Fibroblast of upper back skin (primary cell): ENCODE results near the gene NDUFA13.

Source experiments
- DNase-seq: peaks from one replicate; pipeline ENCODE4 v3.0.0-alpha.2; 2013

The NDUFA13 gene

GRCh38 chr19:19534556-19535265 lies 18.7 kb downstream of the NDUFA13 start:
- DNase-seq = no peak

GRCh38 chr19:19535311-19536191 lies 19.5 kb downstream of the NDUFA13 start:
- no peak for DNase-seq

DNA sequence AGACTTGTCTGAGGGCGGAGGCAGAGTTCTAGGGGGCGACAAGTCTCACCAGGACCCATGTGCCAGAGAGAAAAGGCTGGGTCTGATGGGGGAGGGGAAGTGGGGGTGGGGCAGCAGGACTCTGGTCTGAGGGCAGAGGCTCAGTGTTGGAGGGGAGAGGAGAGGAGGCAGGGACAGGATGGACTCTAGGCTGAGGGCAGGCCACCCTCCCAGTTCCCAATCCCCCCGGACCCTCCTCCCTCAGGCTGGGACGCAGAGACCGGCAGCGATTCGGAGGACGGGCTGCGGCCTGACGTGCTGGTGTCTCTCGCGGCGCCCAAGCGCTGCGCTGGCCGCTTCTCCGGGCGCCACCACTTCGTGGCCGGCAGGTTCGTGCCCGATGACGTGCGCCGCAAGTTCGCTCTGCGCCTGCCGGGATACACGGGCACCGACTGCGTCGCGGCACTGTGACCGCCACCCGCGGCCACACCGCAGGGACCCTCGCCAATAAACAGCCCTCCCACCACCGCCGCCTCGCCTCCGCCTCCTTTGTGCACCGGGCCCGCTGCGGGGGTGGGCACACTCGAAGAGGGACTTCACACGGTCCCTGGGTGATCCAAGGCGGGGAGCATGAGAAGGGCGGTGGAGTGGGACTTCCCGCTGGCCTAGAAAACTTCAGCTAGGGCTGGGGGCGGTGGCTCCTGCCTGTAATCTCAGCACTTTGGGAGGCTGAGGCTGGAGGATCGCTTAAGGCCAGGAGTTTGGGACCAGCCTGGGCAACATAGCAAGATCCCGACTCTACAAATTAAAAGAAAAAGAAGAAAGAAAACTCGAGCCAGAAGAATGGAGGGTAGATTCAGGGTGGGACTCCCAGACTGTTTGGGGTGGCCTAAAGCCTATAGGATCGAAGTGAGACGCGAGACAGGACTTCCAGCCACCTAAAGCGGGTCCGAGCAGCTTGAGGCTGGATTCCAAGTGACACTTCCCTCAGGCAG lies 21.3 kb downstream of the NDUFA13 start:
- DNase-seq = no peak

- no peak for DNase-seq
Observed at GRCh38 chr19:19538061-19538784, 22.2 kb downstream of the NDUFA13 start, which contains the start of gene CILP2. TSS of gene CILP2 (plus strand) at chr19:19538265. CDS start at chr19:19538350, 85 bp downstream.

DNA sequence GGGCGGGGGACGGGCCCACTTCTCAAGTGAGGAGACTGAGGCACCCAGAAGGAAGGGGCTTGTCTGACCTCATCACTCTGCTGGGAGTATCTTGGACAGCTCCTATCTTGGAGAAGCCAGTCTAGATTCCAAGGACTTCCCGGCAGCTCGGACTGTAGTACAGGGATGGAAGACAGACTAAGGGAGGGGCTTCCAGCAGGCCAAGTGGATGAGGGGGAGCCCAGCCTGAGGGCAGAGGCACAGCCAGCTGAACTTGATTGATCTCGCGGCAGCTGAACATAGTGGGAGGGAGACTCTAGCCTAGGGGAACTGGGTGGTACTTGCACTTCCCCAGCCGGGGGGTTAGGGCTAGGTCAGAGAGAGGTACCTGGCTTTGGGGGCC lies 22.8 kb downstream of the NDUFA13 start:
- no peak for DNase-seq

DNA sequence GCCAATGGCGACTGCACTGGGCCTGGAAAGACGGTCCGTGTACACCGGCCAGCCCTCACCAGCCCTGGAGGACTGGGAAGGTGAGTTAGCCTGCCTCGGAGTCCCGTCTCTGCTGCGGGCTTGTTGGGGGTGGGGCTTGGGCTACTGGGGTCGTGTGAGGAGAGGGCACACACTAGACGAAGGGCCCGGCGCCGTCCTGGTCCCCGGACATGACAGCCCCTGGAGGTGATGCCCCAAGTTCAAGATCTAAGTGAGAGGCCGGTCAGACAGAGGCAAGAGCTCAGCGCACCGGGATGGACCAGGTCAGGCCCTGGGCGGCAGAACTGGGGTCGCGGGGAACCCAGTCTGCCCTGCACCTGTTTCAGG lies 23.7 kb downstream of the NDUFA13 start:
- DNase-seq = no peak

GRCh38 chr19:19540064-19540714 lies 24.2 kb downstream of the NDUFA13 start:
- DNase-seq = peak; percentile 57

GRCh38 chr19:19540715-19541515 lies 24.9 kb downstream of the NDUFA13 start:
- peak; percentile 33 for DNase-seq

GRCh38 chr19:19541616-19542015 lies 25.6 kb downstream of the NDUFA13 start:
- no peak for DNase-seq

GRCh38 chr19:19542507-19542906 lies 26.5 kb downstream of the NDUFA13 start:
- DNase-seq = no peak

- no peak for DNase-seq
Observed at GRCh38 chr19:19543101-19543500, 27.1 kb downstream of the NDUFA13 start.

- DNase-seq = no peak
Observed at GRCh38 chr19:19543640-19544039, 27.6 kb downstream of the NDUFA13 start.

DNA sequence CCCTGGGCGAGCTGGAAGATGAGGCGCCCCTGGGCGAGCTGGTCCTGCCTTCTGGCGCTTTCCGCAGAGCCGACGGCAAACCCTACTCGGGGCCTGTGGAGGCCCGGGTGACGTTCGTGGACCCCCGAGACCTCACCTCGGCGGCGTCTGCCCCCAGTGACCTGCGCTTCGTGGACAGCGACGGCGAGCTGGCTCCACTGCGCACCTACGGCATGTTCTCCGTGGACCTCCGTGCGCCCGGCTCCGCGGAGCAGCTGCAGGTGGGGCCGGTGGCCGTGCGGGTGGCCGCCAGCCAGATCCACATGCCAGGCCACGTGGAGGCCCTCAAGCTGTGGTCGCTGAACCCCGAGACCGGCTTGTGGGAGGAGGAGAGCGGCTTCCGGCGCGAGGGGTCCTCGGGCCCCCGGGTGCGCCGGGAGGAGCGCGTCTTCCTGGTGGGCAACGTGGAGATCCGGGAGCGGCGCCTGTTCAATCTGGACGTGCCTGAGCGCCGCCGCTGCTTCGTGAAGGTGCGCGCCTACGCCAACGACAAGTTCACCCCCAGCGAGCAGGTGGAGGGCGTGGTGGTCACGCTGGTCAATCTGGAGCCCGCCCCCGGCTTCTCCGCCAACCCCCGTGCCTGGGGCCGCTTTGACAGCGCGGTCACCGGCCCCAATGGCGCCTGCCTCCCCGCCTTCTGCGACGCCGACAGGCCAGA lies 28.4 kb downstream of the NDUFA13 start:
- DNase-seq = no peak

- no peak for DNase-seq
Observed at GRCh38 chr19:19544954-19545591, 29.0 kb downstream of the NDUFA13 start.

DNA sequence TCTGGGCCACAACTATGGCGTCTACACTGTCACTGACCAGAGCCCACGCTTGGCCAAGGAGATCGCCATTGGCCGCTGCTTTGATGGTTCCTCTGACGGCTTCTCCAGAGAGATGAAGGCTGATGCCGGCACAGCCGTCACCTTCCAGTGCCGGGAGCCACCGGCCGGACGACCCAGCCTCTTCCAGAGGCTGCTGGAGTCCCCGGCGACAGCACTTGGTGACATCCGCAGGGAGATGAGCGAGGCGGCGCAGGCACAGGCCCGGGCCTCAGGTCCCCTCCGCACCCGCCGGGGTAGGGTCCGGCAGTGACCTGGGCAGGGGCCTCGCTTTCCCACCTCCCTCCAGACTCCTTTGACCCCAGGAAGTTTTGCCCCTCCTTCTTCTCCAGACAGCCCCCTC lies 29.7 kb downstream of the NDUFA13 start:
- DNase-seq = no peak

DNA sequence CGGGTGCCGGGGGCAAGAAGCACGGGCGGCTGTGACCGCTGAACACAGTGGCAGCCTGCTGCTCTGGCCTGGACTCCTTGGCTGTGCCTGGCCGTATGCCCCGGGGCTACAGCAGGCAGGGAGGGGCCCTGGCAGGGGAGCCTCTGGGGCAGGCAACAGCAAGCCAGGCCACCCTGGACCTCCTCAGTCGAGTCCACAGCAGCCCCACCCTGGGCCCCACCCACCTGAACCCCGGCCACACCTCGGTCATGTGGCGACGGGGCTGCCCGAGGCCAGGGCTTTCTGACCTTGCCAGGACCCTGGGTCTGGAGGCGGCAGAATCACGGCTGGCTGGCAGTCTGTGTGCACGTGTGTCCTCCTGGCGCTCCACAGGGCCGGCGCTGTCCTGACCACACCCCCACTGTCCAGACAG lies 30.7 kb downstream of the NDUFA13 start:
- DNase-seq = no peak

DNA sequence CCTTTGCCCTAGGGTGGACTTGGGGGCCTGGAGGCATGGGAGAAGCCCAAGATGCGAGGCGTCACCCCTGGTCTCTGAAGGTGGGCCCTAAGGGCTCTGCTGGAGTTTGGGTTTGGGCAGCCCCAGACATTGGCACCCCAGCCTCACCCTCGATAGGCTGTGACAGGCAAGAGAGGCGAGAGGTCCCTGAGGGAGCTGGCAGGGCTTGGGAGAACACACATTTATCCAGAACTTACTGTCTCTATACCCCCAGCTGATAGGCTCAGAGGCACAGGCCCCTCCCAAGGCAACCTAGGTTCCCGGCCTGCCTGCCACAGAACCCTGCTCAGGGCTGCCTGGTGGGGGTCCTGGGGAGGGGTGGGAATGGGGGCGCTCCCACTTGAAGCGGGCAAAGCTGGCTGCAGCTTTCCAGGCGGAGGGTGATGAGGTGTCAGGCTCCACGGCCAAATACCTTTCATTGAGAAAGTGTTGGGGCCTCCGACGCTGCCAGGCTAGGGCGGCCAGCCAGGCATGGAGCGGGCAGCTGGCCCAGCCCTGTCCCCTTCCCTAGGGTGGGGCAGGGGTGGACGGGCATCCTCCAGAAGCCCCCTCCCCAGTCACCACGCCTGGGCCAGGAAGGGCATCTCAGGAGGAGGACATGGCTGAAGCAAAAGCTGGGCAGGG lies 31.8 kb downstream of the NDUFA13 start:
- DNase-seq = no peak

DNA sequence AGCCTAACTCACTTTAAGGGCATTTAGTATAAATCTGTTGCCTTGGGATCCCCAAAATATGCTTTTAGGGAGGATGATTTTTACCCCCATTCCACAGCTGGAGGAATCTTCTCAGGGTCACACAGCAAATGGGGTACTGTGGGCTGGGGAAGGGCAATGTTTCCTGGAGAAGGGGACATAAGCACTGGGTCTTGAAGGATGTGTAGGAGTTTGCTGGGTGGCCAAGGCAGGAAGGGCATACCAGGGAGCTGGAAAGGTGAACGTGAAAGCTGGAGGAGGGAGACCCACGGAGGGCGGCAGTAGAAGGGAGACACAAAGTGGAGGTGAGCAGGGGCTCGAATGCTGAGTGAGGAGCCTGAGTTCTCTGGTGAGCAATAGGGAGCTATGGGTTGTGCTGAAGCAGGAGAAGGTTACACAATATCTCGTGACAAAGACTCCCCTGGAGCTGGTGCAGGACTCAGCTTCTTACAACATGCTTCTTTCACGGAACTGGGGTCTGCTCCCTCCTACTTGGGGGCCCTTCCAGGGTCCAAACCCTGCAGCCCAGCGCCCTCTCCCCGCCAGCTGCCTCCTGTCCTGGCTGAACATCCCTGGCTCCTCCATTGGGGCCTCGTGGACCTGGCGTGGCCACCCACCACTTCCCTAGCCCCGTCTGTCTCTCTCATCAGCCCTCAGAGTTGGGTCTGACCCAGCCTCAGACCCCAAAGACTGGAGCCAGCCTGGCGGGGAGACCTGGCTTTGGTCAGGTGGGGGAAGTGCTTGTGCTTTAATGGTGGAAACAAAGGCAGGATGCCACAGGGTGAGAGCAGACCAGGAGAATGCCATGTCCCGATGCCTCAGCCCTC lies 33.1 kb downstream of the NDUFA13 start:
- peak; percentile 27 for DNase-seq
